GM20000 (cell line): Measurements from ENCODE around the gene KCNJ3.

Source experiments
- DNase-seq: peaks from one replicate; pipeline ENCODE4 v3.0.0; 2012; ENCODE audit warnings: low spot score
- TF ChIP-seq, protein P1 (sequence below): IDR thresholded peaks from 2 replicates; pipeline ENCODE4 v1.5.1; 2012; ENCODE audit warnings: mild to moderate bottlenecking, control low read depth; ENCODE audit errors: extremely low read depth, missing control alignments

Gene KCNJ3

DNA sequence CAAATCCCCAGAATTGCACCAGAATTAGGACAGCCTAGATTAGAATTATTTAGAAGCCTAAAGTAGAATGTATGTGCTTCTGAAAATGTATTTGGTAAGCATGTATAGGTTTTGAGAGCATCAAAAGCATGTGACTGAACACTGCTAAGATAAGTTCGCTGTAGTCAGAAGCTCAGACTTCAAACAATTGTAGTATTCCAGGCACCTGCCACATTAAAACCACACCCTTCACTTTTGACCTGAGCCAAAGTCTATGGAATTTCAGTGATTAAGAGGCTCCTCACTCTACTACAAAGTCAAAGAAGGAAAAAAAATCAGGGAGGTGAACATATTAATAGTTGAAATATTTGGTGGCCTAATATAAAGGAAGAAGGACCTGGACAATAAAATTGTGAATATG is 8.2 kb downstream of the KCNJ3 start:
- no peak for DNase-seq
- TF ChIP-seq, protein P1, sequence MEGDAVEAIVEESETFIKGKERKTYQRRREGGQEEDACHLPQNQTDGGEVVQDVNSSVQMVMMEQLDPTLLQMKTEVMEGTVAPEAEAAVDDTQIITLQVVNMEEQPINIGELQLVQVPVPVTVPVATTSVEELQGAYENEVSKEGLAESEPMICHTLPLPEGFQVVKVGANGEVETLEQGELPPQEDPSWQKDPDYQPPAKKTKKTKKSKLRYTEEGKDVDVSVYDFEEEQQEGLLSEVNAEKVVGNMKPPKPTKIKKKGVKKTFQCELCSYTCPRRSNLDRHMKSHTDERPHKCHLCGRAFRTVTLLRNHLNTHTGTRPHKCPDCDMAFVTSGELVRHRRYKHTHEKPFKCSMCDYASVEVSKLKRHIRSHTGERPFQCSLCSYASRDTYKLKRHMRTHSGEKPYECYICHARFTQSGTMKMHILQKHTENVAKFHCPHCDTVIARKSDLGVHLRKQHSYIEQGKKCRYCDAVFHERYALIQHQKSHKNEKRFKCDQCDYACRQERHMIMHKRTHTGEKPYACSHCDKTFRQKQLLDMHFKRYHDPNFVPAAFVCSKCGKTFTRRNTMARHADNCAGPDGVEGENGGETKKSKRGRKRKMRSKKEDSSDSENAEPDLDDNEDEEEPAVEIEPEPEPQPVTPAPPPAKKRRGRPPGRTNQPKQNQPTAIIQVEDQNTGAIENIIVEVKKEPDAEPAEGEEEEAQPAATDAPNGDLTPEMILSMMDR: no peak

- no peak for DNase-seq
- TF ChIP-seq, protein P1: no peak
Measured at GRCh38 chr2:154707994-154708575, 9.6 kb downstream of the KCNJ3 start.

GRCh38 chr2:154709215-154709614 is 10.7 kb downstream of the KCNJ3 start:
- DNase-seq: no peak
- TF ChIP-seq, protein P1: no peak

- DNase-seq: no peak
- TF ChIP-seq, protein P1: no peak
Measured at GRCh38 chr2:154710078-154710477, 11.6 kb downstream of the KCNJ3 start.

GRCh38 chr2:154710685-154711084 is 12.2 kb downstream of the KCNJ3 start:
- TF ChIP-seq, protein P1: no peak
- no peak for DNase-seq

DNA sequence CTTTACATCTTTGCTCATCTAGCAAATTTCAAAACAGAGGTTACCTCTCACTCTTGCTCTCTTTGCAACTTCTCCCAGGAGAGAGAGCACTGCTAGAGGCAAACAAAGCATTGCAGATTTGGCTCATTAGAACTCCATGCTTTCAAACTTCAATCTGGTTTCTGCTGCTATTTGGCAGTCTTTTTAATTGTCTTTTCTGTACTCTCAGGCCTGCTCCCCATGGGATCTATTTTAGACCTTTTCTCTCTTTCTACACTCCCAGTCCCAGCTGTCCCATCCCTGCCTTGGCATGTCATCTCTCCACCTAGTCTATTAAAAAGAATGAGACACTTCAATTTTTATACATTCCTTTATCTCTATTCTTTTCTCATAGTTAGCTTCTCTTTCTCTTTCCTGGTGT is 15.2 kb downstream of the KCNJ3 start:
- TF ChIP-seq, protein P1: no peak
- DNase-seq: no peak

DNA sequence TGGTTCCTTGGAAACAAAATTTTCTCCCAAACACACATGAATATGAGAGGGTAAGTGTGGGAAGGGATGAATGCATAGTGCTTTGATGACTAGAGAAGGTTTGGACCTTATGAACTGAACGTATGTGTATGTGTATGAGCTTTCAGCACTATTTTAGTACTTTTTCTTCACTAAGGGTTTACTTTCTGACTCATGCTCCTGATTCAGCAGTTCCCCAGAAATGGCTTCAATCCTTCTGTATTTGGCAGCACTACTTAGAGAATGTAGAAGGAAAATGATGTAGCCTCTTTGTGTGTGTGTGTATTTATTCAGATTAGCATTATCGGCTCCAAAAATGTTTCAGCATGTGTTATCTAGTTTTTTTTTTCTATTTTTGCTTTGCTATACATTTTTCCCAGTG is 22.2 kb downstream of the KCNJ3 start:
- TF ChIP-seq, protein P1: no peak
- no peak for DNase-seq
